Esophagus muscularis mucosa (tissue), 4 donors: Measurements from ENCODE around the gene KRT71. TPM values are rescaled to one million over a fixed set of nuclear protein-coding genes. Genes with fewer than 3 reads are reported as not detected.

ENCODE experiments used
- DNase-seq: peaks from one replicate; pipeline ENCODE4 v3.0.0-alpha.2; 2017; ENCODE audit errors: extremely low spot score
- H3K27ac ChIP-seq, 4 donors: fragments of 200-600 bp; sonication (generic); replicated peaks in 1 of 4; 1 replicate in 3 of 4; 2 replicates in 1 of 4; pipeline ENCODE4 v1.5.1; 2016 to 2019; ENCODE audit warnings: mild to moderate bottlenecking in 1 of 4
- H3K27me3 ChIP-seq, 4 donors: fragments of 200-600 bp; sonication (generic); one replicate each; pipeline versions ENCODE4 v1.5.1 to v1.6.0; 2016 to 2019
- H3K36me3 ChIP-seq, 4 donors: fragments of 200-600 bp; sonication (generic); one replicate each; pipeline ENCODE4 v1.5.1; 2016 to 2019
- H3K4me1 ChIP-seq, 4 donors: fragments of 200-600 bp; sonication (generic); one replicate each; pipeline ENCODE4 v1.5.1; 2016 to 2019
- H3K4me3 ChIP-seq, 4 donors: fragments of 200-600 bp; sonication (generic); 1 replicate in 2 of 4; 2 replicates in 2 of 4; pipeline ENCODE4 v1.5.1; 2016 to 2019; ENCODE audit warnings: mild to moderate bottlenecking in 4 of 4, moderate library complexity in 1 of 4
- H3K9me3 ChIP-seq, 4 donors: fragments of 200-600 bp; sonication (generic); 1 replicate in 3 of 4; 2 replicates in 1 of 4; pipeline ENCODE4 v1.5.1; 2016 to 2019
- EP300 ChIP-seq: sonication (generic); formaldehyde crosslinking; IDR thresholded peaks from one replicate; pipeline ENCODE4 v1.6.1; 2017; ENCODE audit warnings: antibody characterized with exemption
- POLR2A ChIP-seq: fragments of 450-650 bp; IDR thresholded peaks from one replicate; pipeline ENCODE4 v1.6.1; 2017; ENCODE audit warnings: antibody characterized with exemption, moderate library complexity, mild to moderate bottlenecking, low read depth
- POLR2AphosphoS5 ChIP-seq, 2 donors: sonication (generic); formaldehyde crosslinking; IDR thresholded peaks; one replicate each; pipeline ENCODE4 v1.6.1; 2017; ENCODE audit warnings: antibody characterized with exemption in 2 of 2
- WGBS: methylation state at CpG from one replicate; pipeline ENCODE4 v1.1.5; 2018; 5-methylcytosine and 5-hydroxymethylcytosine counted together
- intact Hi-C: fragments of 100-400 bp; cut with DNase I; formaldehyde crosslinking; loops from one replicate; pipeline ENCODE4 v1.15.1; 2023
- total RNA-seq, 4 donors: library from RNA; depleted of rRNA; stranded (reverse); fragments of >200 nt; gene quantifications; one replicate each; pipeline versions ENCODE4 v1.1.0 to v1.2.1, GENCODE V29; 2016
- TF ChIP-seq, protein P1 (sequence below), 3 experiments: fragments of 200-600 bp in 2 of 3; fragments of 450-650 bp in 1 of 3; sonication (generic) in 2 of 3; IDR thresholded peaks; one replicate each; pipeline ENCODE4 v1.5.1; 2017 to 2019; ENCODE audit warnings: antibody characterized with exemption in 3 of 3, mild to moderate bottlenecking in 2 of 3, moderate library complexity in 1 of 3

The KRT71 gene
- total RNA-seq, 4 donors from 2014 or later: not detected

DNA sequence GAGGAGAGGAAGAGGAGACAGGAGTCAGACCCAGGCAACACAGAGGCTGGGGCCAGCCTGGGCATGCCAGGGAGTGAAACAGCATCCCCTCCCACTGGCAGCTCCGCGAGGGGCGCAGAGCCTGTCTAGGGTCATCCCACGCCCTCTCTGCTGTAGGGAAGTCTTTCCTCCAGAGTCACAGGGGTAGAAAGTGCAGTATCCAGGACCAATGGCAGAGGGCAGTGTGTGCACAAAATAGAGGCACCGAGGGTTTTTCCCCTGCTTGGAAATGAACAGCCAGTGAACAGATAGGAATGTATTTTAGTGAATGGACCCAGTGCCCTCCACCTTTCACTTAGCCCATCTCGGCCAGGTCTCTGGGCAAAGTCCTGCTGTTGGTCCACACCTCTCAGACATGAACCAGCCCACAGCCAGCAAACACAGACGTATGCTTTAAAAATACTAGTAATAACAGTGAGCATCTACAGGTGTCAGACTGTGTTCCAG is 30.1 kb upstream of the KRT71 start:
- no peak for TF ChIP-seq POLR2AphosphoS5 (IDR thresholded peaks at IDR 0.05)
- TF ChIP-seq EP300: no peak
- TF ChIP-seq POLR2A: no peak
- TF ChIP-seq, protein P1, sequence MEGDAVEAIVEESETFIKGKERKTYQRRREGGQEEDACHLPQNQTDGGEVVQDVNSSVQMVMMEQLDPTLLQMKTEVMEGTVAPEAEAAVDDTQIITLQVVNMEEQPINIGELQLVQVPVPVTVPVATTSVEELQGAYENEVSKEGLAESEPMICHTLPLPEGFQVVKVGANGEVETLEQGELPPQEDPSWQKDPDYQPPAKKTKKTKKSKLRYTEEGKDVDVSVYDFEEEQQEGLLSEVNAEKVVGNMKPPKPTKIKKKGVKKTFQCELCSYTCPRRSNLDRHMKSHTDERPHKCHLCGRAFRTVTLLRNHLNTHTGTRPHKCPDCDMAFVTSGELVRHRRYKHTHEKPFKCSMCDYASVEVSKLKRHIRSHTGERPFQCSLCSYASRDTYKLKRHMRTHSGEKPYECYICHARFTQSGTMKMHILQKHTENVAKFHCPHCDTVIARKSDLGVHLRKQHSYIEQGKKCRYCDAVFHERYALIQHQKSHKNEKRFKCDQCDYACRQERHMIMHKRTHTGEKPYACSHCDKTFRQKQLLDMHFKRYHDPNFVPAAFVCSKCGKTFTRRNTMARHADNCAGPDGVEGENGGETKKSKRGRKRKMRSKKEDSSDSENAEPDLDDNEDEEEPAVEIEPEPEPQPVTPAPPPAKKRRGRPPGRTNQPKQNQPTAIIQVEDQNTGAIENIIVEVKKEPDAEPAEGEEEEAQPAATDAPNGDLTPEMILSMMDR (IDR thresholded peaks at IDR 0.05): peak; percentile 71 to 84 (median 71)
- 11% methylated on average over 7 of the region's 7 CpGs for WGBS
- no peak overlapping the region for H3K4me3 ChIP-seq
- no peak for DNase-seq
- no peaks in the 10 kb centered on the region for H3K4me1 ChIP-seq
- H3K36me3 ChIP-seq: no peaks in the 10 kb centered on the region
- H3K27me3 ChIP-seq: peaks cover 0 to 7% (median 0%) of the 10 kb centered on the region in 4 donors
- H3K9me3 ChIP-seq: no peaks in the 10 kb centered on the region
- H3K27ac ChIP-seq: no peak overlapping the region
- intact Hi-C loops: loop anchor here (1.0 to 10.0 kb wide), 2 partner anchors 297 to 428 kb away; no protein-coding TSS in a partner anchor

DNA sequence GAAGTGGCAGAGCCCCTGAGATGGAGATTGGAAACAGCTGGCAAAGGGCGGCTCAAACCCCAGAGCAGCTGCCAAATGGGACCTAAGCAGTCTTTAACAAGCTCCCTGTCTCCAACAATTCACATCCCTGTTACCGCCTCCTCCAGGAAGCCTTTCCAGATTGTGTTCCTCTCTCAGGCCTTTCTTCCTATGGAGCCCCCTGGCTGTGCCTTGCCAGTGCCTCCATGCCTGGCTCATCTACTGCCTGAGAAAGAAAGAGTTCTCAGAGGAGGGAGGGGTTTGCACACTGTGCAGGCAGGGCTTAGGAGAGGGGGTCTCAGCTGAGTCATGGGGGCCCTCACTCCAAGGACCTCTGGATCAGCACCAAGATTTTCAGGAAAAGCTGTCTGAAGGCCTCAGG is 29.5 kb upstream of the KRT71 start:
- no peak overlapping the region for H3K27ac ChIP-seq
- TF ChIP-seq EP300 (no peak), POLR2A (no peak), POLR2AphosphoS5 (IDR thresholded peaks at IDR 0.05) (no peak)
- TF ChIP-seq, protein P1 (IDR thresholded peaks at IDR 0.05): no peak
- peaks cover 0 to 7% (median 0%) of the 10 kb centered on the region in 4 donors for H3K27me3 ChIP-seq
- H3K36me3 ChIP-seq: no peaks in the 10 kb centered on the region
- intact Hi-C loops: loop anchor here (10.0 kb wide), 1 partner anchor 428 kb away; no protein-coding TSS in a partner anchor
- no peaks in the 10 kb centered on the region for H3K4me1 ChIP-seq
- DNase-seq: no peak
- WGBS: 76% methylated on average over 2 of the region's 2 CpGs
- H3K9me3 ChIP-seq: no peaks in the 10 kb centered on the region
- H3K4me3 ChIP-seq: no peak overlapping the region

DNA sequence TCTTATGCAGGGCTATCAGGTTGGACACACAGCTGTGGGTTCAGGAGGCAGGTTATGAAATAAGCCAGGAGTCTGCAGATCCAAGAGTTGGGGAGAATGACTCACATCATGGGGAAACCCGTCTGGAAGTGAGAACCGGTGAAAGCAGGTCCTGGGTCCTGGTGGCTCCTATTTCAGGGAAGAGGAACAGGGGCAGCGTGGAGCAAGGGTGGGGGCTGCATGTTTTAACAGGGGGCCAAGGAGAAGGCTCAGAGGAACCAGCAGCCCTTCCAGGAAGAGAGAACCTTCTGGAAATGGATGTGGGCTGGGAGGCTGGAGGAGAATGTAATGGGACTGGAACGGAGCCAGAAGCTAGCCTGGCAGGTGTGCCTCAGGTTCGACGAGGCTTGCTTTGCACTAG is 28.5 kb upstream of the KRT71 start:
- H3K4me3 ChIP-seq: no peak overlapping the region
- TF ChIP-seq EP300 (no peak), POLR2A (no peak), POLR2AphosphoS5 (IDR thresholded peaks at IDR 0.05) (no peak)
- TF ChIP-seq, protein P1 (IDR thresholded peaks at IDR 0.05): no peak
- WGBS: 66% methylated on average over 6 of the region's 6 CpGs

GRCh38 chr12:52581066-52581465 is 28.1 kb upstream of the KRT71 start:
- Histone ChIP-seq H3K4me3 (no peak overlapping the region), H3K27me3 (peaks cover 0 to 7% (median 0%) of the 10 kb centered on the region in 4 donors), H3K36me3 (no peaks in the 10 kb centered on the region), H3K27ac (no peak overlapping the region), H3K4me1 (no peaks in the 10 kb centered on the region), H3K9me3 (no peaks in the 10 kb centered on the region)
- TF ChIP-seq, protein P1 (IDR thresholded peaks at IDR 0.05): no peak
- no peak for TF ChIP-seq POLR2AphosphoS5 (IDR thresholded peaks at IDR 0.05)
- no peak for TF ChIP-seq POLR2A
- TF ChIP-seq EP300: no peak
- intact Hi-C loops: loop anchor here (10.0 kb wide), 1 partner anchor 426 kb away; no protein-coding TSS in a partner anchor
- 90% methylated on average over 7 of the region's 7 CpGs for WGBS
- DNase-seq: no peak

More for the DNA sequence above, 28.5 kb upstream of the KRT71 start:
- Histone ChIP-seq H3K9me3 (no peaks in the 10 kb centered on the region), H3K36me3 (no peaks in the 10 kb centered on the region), H3K4me1 (no peaks in the 10 kb centered on the region), H3K27me3 (peaks cover 0 to 7% (median 0%) of the 10 kb centered on the region in 4 donors), H3K27ac (no peak overlapping the region)
- no peak for DNase-seq
- intact Hi-C loops: loop anchor here (10.0 kb wide), 1 partner anchor 427 kb away; no protein-coding TSS in a partner anchor
